ENCODE measurements around the gene NPBWR2. TPM values are rescaled to one million over a fixed set of nuclear protein-coding genes. Genes with fewer than 3 reads are reported as not detected.

The NPBWR2 gene, protein sequence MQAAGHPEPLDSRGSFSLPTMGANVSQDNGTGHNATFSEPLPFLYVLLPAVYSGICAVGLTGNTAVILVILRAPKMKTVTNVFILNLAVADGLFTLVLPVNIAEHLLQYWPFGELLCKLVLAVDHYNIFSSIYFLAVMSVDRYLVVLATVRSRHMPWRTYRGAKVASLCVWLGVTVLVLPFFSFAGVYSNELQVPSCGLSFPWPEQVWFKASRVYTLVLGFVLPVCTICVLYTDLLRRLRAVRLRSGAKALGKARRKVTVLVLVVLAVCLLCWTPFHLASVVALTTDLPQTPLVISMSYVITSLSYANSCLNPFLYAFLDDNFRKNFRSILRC
- not detected in 2 replicates for total RNA-seq (2014; rRNA removed; shearing (Covaris generic))

DNA sequence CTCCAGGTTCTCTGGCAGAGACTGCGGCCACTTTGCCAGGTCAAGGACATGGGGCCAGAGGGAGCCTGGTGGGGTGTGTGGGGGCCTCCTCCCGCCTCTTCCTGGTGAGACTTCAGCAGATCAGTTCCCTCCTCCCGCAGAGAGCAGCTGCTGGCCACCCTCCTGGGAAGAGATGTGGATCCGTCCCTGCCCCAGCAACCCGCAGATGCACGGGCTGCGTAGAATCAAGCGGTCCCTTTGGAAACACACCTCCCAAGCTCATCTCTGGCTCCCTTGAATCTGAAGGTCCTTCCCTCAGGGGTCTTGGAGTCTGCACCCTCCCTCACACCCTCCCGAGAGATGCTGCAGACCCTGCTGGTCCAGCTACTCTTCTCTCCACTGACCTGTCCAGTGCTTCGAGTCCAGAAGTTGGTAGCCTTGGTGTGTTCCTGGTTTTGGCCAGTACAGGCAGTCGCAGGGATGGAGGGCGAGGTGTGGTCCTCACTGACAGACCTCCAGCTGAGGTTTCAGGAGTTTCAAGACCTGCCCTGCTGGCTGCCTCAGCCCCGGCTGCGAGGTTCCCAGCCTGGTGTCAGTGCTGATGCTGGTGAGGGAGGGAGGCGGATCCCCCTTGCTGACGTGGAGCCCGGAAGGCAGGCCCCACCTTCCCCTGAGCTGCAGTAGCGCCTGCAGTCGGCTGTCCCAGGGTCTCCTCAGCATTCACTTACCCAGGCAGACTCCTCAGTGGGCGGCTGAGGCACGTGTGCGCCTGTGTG, at the start of gene NPBWR2:
Gene NPBWR2 (minus strand): TSS at position 585 of the 755 bp plus-strand sequence. CDS start 734 bp downstream, outside the sequence.
- H3K9me3 ChIP-seq (replicated peaks), result no peaks in the 10 kb centered on the region
- H3K36me3 ChIP-seq, result no peaks in the 10 kb centered on the region
- peak in 1 of 2 experiments; percentile 37 for DNase-seq (ENCODE audit: low read depth in 1 of 2, low spot score in 2 of 2)
- no peak within 1 kb of the TSS for H3K4me3 ChIP-seq
- no peaks in the 10 kb centered on the region for H3K4me1 ChIP-seq (replicated peaks)
- peaks cover 48% of the 10 kb centered on the region for H3K27me3 ChIP-seq (replicated peaks)
- H3K27ac ChIP-seq, result no peak within 1 kb of the TSS

GRCh38 chr20:64156136-64156885, 48.9 kb upstream of the NPBWR2 start:
- Histone ChIP-seq H3K27ac (no peak overlapping the region), H3K27me3 (replicated peaks) (peaks cover 13% of the 10 kb centered on the region), H3K4me1 (replicated peaks) (no peaks in the 10 kb centered on the region)

GRCh38 chr20:64155258-64156135, 48.1 kb upstream of the NPBWR2 start:
- H3K4me1 ChIP-seq (replicated peaks), result no peaks in the 10 kb centered on the region
- H3K4me3 ChIP-seq, result no peak overlapping the region
- no peak overlapping the region for H3K27ac ChIP-seq
- no peaks in the 10 kb centered on the region for H3K36me3 ChIP-seq
- peaks cover 4% of the 10 kb centered on the region; the same call in 1 of the 2 replicates for H3K27me3 ChIP-seq (replicated peaks)
- no peak for DNase-seq (ENCODE audit: low read depth in 1 of 2, low spot score in 2 of 2)
- no peaks in the 10 kb centered on the region for H3K9me3 ChIP-seq (replicated peaks)

More at GRCh38 chr20:64156136-64156885, 48.9 kb upstream of the NPBWR2 start:
- Histone ChIP-seq H3K36me3 (no peaks in the 10 kb centered on the region), H3K9me3 (replicated peaks) (no peaks in the 10 kb centered on the region), H3K4me3 (no peak overlapping the region)
- DNase-seq (ENCODE audit: low read depth in 1 of 2, low spot score in 2 of 2), result no peak

DNA sequence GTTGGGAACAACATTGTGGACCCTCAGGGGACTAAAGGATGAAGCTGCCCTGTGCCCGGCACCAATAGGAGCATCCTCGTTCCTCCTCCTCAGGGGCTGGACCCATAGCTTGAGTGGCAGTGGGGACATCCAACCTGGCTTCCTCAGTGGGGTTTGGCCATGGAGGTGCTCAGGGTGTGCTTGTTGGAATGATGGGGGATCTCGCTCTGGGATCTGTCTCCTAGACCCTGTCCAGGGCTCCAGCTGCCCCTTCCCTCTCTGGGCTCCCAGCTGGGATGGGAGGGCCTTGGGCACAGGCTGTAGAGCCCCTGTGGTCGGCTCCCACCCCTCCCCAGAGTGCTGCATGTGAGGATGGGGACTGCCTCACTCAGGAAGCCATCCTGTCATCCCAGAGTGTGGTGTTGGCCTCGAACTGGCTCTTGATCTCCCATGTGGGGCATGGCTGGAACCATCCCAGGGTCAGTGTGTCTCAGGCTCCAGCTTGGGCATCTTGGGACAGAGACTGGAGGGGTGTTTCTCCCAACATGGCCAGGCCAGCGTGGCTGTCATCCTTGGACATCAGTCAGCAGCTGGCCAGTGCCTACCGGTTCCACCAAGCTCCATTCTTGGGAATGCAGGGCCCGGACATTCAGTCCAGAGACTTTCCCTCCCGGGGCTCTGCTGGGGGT, 47.4 kb upstream of the NPBWR2 start:
- Histone ChIP-seq H3K36me3 (no peaks in the 10 kb centered on the region), H3K4me3 (no peak overlapping the region), H3K27me3 (replicated peaks) (no peaks in the 10 kb centered on the region), H3K4me1 (replicated peaks) (no peaks in the 10 kb centered on the region), H3K27ac (no peak overlapping the region), H3K9me3 (replicated peaks) (no peaks in the 10 kb centered on the region)
- no peak for DNase-seq (ENCODE audit: low read depth in 1 of 2, low spot score in 2 of 2)

- no peaks in the 10 kb centered on the region for H3K4me1 ChIP-seq (replicated peaks)
- no peaks in the 10 kb centered on the region for H3K9me3 ChIP-seq (replicated peaks)
- no peak for DNase-seq (ENCODE audit: low read depth in 1 of 2, low spot score in 2 of 2)
- H3K36me3 ChIP-seq, result no peaks in the 10 kb centered on the region
- no peaks in the 10 kb centered on the region for H3K27me3 ChIP-seq (replicated peaks)
- no peak overlapping the region for H3K27ac ChIP-seq
- H3K4me3 ChIP-seq, result no peak overlapping the region
These were observed 46.7 kb upstream of the NPBWR2 start for GRCh38 chr20:64153861-64154589.

DNA sequence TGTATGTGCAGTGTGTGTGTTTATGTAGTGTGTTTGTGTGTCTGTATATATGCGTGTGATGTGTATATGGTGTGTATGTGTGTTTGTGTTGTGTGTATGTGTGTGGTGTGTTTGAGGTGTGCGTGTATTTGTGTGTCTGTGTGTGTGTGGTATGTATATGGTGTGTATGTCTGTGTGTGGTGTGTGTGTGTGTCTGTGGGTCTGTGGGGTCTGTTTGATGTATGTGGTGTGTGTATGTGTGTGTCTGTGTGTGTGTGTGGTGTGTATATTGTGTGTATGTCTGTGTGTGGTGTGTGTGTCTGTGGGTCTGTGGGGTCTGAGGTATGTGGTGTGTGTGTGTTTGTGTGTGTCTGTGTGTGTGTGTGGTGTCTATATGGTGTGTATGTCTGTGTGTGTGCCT, 46.0 kb upstream of the NPBWR2 start:
- H3K4me3 ChIP-seq, result no peak overlapping the region
- no peaks in the 10 kb centered on the region for H3K4me1 ChIP-seq (replicated peaks)
- DNase-seq (ENCODE audit: low read depth in 1 of 2, low spot score in 2 of 2), result no peak
- no peak overlapping the region for H3K27ac ChIP-seq
- no peaks in the 10 kb centered on the region for H3K9me3 ChIP-seq (replicated peaks)
- no peaks in the 10 kb centered on the region for H3K36me3 ChIP-seq
- no peaks in the 10 kb centered on the region for H3K27me3 ChIP-seq (replicated peaks)

- no peaks in the 10 kb centered on the region for H3K4me1 ChIP-seq (replicated peaks)
- DNase-seq (ENCODE audit: low read depth in 1 of 2, low spot score in 2 of 2), result no peak
These were observed 45.5 kb upstream of the NPBWR2 start for GRCh38 chr20:64152906-64153305.

GRCh38 chr20:64151633-64152530, 44.5 kb upstream of the NPBWR2 start:
- H3K4me3 ChIP-seq, result no peak overlapping the region
- no peak for DNase-seq (ENCODE audit: low read depth in 1 of 2, low spot score in 2 of 2)
- H3K4me1 ChIP-seq (replicated peaks), result no peaks in the 10 kb centered on the region
- no peaks in the 10 kb centered on the region for H3K27me3 ChIP-seq (replicated peaks)
- no peaks in the 10 kb centered on the region for H3K36me3 ChIP-seq
- no peaks in the 10 kb centered on the region for H3K9me3 ChIP-seq (replicated peaks)
- no peak overlapping the region for H3K27ac ChIP-seq

More at GRCh38 chr20:64152906-64153305, 45.5 kb upstream of the NPBWR2 start:
- H3K4me3 ChIP-seq, result no peak overlapping the region
- no peak overlapping the region for H3K27ac ChIP-seq
- H3K9me3 ChIP-seq (replicated peaks), result no peaks in the 10 kb centered on the region
- H3K36me3 ChIP-seq, result no peaks in the 10 kb centered on the region
- no peaks in the 10 kb centered on the region for H3K27me3 ChIP-seq (replicated peaks)

DNA sequence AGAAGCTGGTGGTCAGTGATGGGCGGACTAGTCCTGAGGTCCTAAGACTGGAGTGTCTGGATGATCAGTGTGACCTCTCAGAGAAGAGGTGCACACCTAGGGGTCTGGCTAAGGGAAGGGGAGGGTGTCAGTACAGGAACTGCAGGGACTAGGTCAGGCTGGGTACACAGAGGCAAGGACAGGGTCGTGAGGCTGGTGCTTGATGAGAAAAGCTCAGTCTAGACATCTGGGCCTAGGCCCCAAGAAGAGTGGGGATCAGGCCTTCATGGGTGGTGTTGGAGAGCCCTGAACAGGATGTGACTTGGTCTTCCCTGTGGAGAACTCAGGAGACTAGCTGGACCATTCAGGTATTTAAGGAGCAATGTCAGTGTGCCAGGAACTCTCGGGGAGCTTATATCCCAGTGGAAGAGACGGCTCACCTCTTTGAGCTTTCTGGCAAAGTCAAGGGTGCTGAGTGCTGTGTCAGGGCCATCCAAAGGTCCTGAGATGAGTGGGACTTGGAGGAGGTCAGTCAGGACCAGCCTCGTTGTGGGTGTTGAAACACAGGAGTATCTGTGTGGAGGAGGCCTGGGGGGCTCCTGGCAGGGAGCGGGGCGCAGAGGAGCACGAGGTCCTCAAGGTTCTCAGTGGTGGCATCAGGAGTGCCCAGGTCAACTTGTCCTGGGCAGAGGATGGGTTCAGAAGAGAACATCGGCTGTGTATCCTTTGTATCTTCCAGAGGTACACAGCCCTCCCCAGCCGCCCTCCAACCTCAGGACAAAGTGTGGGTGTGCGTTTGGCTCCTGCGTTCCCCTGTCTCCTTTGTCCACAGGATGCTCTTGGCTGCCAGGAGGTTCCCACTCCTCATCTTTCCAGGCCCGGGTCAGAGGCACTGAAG, 43.6 kb upstream of the NPBWR2 start:
- no peak for DNase-seq (ENCODE audit: low read depth in 1 of 2, low spot score in 2 of 2)
- H3K36me3 ChIP-seq, result no peaks in the 10 kb centered on the region
- H3K9me3 ChIP-seq (replicated peaks), result peaks cover under 1% of the 10 kb centered on the region
- H3K4me1 ChIP-seq (replicated peaks), result no peaks in the 10 kb centered on the region
- H3K27me3 ChIP-seq (replicated peaks), result no peaks in the 10 kb centered on the region
- no peak overlapping the region for H3K4me3 ChIP-seq
- H3K27ac ChIP-seq, result no peak overlapping the region

GRCh38 chr20:64149809-64150560, 42.6 kb upstream of the NPBWR2 start:
- no peaks in the 10 kb centered on the region for H3K36me3 ChIP-seq
- no peaks in the 10 kb centered on the region for H3K27me3 ChIP-seq (replicated peaks)

More at GRCh38 chr20:64149809-64150560, 42.6 kb upstream of the NPBWR2 start:
- DNase-seq (ENCODE audit: low read depth in 1 of 2, low spot score in 2 of 2), result no peak
- Histone ChIP-seq H3K4me1 (replicated peaks) (no peaks in the 10 kb centered on the region), H3K9me3 (replicated peaks) (peaks cover 11% of the 10 kb centered on the region), H3K4me3 (no peak overlapping the region), H3K27ac (no peak overlapping the region)

Data from SJSA1 (cell line).